Skin of body (tissue), 2 donors: ENCODE measurements around the gene TPD52L2. TPM values are rescaled to one million over a fixed set of nuclear protein-coding genes. Genes with fewer than 3 reads are reported as not detected.
A peak's percentile ranks its signal among the peaks of the same experiment; 100 is the strongest.
"Not testable (repeated sequence)": the region's sequence is repeated elsewhere in the genome, so short reads cannot be mapped to it uniquely, and the experiment has no call there.

Experiments used
- DNase-seq: peaks from one replicate; lab custom pipeline; 2025; lab: John Stamatoyannopoulos, UW
- total RNA-seq: library from RNA; depleted of rRNA; stranded (reverse); fragments of >200 nt; gene quantifications from one replicate; pipeline ENCODE4 v1.2.3, GENCODE V29; 2014

Gene TPD52L2
- total RNA-seq, 1 donor from 2014 or later, result 39.3 TPM

GRCh38 chr20:63855363-63856097 lies 9.5 kb upstream of the TPD52L2 start:
- no peak for DNase-seq

DNA sequence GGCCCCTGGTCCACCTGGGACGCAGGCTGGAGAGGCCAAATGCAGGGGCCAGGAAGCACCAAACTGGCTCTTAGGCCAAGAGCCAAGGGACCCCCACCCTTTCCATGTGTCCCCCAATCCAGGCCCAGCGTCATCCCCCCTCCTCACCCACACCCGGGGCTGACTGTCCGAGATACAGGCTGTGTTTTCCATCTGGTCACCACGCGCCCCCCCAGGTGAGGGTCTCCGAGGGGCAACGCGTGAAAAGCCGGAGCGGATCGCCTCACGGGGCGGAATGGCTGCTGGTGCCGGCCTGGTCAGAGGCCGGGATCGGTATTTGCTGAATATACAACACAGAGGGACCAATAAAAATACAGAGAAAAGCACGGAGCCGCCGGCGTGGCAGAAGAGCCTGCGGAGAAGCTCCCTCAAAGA lies 9.0 kb upstream of the TPD52L2 start:
- DNase-seq, result no peak

- DNase-seq, result peak; percentile 44
These were observed 7.2 kb upstream of the TPD52L2 start for GRCh38 chr20:63857764-63858392.

- peak; percentile 19 for DNase-seq
These were observed 6.5 kb upstream of the TPD52L2 start for GRCh38 chr20:63858393-63859165.

GRCh38 chr20:63859166-63859699 lies 5.8 kb upstream of the TPD52L2 start:
- no peak for DNase-seq

GRCh38 chr20:63860325-63861051 lies 4.6 kb upstream of the TPD52L2 start:
- DNase-seq, result no peak

DNA sequence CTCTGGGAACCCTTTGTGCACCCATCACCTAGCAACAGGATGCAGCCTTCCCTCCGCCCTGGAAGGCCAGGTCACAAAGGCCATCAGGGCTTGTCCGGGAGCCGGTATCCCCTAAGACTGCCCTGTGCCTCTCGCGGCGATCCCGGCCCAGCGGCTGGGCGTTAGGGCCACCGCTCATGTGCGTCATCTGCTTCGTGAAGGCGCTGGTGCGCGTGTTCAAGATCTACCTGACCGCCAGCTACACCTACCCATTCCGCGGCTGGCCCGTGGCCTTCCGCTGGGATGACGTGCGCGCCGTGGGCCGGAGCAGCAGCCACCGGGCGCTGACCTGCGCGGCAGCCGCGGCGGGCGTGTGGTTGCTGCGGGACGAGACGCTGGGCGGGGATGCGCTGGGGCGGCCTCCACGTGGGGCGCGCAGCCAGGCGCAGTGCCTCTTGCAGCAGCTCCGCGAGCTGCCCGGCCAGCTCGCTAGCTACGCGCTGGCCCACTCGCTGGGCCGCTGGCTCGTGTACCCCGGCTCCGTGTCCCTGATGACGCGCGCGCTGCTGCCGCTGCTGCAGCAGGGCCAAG lies 3.6 kb upstream of the TPD52L2 start, which contains the start of gene ABHD16B:
ABHD16B (plus strand) TSS at position 134 of the 570 bp plus-strand sequence; CDS start at position 177, 43 bp downstream.
- DNase-seq, result no peak

DNA sequence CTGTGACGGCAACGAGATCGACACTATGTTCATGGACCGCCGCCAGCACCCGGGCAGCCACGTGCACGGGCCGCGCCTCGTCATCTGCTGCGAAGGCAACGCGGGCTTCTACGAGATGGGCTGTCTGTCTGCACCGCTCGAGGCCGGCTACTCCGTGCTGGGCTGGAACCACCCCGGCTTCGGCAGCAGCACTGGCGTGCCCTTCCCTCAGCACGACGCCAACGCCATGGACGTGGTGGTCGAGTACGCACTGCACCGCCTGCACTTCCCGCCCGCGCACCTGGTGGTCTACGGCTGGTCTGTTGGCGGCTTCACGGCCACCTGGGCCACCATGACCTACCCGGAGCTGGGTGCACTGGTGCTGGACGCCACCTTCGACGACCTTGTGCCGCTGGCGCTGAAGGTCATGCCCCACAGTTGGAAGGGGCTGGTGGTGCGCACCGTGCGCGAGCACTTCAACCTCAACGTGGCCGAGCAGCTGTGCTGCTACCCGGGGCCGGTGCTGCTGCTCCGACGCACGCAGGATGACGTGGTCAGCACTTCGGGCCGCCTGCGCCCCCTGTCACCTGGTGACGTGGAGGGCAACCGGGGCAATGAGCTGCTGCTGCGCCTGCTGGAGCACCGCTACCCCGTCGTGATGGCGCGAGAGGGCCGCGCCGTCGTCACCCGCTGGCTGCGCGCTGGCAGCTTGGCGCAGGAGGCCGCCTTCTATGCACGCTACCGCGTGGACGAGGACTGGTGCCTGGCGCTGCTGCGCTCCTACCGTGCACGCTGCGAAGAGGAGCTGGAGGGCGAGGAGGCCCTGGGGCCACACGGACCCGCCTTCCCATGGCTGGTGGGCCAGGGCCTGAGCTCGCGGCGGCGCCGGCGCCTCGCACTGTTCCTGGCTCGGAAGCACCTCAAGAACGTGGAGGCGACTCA lies 2.8 kb upstream of the TPD52L2 start:
- DNase-seq, result no peak

DNA sequence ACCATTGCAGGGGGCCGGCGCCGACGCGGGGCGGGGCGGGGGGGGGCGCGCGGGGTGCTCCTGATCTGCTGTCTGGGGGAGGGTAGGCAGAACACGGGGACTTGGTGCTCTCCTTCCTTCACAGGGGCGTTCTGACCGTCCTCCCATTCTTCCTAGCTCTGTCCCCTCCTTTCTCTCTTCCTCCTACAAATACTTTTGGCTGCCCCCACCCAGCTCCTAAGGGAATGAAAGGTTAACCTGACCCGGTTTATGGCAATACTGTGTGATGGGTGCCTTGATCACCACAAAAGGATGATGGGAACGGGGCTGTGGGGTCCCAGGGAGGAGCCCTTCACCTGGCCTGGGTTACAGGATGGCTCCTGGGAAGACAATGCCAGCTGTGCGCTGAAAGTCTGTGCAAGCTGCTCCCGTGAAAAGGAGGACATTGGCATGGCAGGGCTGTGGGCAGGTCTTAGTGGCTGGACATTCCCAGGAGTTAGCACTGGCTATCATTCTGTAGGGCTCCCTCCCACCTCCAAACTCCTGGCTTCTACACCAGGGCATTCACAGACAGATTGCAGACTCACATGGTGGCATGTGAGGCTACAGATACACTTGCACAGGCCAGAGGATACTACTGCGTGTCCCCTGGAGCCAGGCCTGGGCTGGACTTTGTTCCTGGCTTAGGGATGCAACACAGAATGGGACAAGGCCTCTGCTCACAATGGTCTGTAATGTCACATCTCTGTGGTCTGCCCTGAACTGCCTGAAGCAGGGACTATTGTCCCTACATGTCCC lies 1.9 kb upstream of the TPD52L2 start:
- no peak for DNase-seq

GRCh38 chr20:63863798-63864544 lies 1.1 kb upstream of the TPD52L2 start:
- peak; percentile 44 for DNase-seq

- no peak for DNase-seq
These were observed 509 bp upstream of the TPD52L2 start for GRCh38 chr20:63864545-63864977.

DNA sequence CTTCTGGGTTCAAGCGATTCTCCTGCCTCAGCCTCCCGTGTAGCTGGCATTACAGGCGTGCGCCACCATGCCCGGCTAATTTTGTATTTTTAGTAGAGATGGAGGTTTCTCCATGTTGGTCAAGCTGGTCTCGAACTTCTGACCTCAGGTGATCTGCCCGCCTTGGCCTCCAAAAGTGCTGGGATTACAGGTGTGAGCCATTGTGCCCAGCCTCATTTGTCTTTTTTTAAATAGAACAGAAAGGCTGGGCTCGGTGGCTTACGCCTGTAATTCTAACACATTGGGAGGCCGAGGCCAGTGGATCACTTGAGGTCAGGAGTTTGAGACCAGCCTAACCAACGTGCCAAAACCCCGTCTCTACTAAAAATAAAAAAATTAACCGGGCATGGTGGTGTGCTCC lies 2.0 kb downstream of the TPD52L2 start:
- not testable (repeated sequence) for DNase-seq

DNA sequence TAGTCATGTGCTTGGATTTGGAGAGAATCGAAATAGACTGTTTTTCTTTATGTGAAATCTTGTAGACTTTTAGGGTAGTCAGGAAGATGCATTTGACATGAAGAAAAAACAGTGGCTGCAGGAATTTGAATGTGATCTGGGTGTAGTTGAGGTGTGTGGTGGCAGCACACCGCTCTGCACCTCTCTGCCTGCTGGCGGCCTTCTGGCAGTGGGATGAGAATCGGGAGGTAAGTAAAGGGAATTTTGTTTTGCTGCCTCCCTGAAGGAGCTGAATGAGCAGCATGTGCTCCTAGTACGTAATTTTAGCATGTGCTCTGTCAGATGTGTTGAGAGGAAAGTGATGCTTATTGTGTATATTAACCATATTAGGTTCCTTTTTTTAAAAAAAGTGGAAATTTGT lies 3.2 kb downstream of the TPD52L2 start:
- DNase-seq, result no peak

GRCh38 chr20:63873477-63873971 lies 8.5 kb downstream of the TPD52L2 start:
- DNase-seq, result peak; percentile 29

- not testable (repeated sequence) for DNase-seq
These were observed 9.2 kb downstream of the TPD52L2 start for GRCh38 chr20:63874241-63874640.

DNA sequence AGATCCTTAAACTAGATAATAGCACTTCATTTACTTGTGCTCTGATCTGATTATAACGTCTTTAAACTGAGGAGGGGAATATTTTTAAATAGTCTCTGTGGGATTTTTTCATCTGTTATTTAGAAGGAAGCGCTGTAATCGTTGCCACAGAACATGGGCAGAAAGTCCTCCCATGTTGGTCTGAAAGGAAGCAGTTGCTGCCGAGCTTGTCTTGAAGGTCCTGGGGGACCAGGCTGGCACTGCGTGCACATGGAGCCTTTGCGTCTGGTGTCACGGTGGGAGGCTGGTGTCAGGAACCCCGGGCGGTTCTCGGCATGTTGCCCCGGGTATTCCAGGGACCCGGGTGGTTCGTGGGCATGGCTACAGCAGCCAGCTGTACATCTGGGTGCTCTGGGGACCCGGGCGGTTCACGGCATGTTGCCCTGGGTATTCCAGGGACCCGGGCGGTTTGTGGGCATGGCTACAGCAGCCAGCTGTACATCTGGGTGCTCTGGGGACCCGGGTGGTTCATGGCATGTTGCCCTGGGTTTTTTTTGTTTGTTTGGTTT lies 11.5 kb downstream of the TPD52L2 start:
- DNase-seq, result no peak

DNA sequence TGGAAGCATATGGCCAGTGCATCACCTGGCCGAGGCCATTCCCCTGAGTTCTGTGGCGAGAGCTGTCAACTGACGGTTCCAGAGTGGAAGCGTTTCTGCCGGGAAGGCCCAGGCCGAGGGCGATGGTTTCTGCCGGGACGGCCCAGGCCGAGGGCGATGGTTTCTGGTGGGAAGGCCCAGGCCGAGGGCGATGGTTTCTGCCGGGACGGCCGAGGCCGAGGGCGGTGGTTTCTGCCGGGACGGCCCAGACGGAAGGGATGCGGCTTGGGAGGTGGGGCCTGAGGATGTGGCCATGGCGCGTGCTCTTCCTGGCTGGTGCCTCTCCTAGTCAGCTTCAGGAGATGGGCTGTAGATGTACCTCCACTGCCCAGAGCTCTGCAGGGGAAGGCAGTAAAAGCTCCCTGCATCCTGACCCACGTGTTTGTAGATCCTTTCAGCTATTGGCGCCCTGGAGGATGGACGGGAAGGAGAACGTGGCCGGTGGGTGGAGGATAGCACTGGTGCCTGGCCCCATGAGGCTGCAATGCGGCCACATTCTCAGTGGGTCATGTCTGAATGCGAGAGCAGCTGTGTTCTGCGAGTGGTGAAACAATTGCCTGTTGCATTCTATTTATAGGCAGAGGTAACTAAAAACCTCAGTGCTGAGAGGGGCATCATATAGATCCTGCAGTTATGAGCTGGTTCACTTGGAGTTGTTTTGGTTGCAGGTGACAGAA lies 12.8 kb downstream of the TPD52L2 start:
- no peak for DNase-seq
